HCT116 (cell line): ENCODE data around the gene PELO. TPM values are rescaled to one million over a fixed set of nuclear protein-coding genes. Genes with fewer than 3 reads are reported as not detected.

Experiments
- ATAC-seq: fragments of 200-7000 bp; cut with Tn5 transposase; 2 replicates; pipeline ENCODE4 v1.9.1; 2020; ENCODE audit warnings: mild to moderate bottlenecking, moderate library complexity
- BruUV-seq: library from RNA; stranded (reverse); fragments of 400-500 nt; replicated peaks from 2 replicates; lab custom pipeline; 2021; lab: Mats Ljungman, UMichigan
- CTCF ChIA-PET: fragments of 300-600 bp; sonication (Branson Sonifier 250); formaldehyde crosslinking; loops from one replicate; lab custom pipeline; 2021; ENCODE audit warnings: antibody characterized with exemption; lab: Charles Lee
- POLR2A ChIA-PET: fragments of 300-600, 350-600 bp; sonication (Branson Sonifier 250); formaldehyde crosslinking; loops from one replicate; lab custom pipeline; 2021; ENCODE audit warnings: antibody characterized with exemption; lab: Charles Lee
- RAD21 ChIA-PET, 2 experiments: fragments of 300-600 bp; sonication (Branson Sonifier 250); formaldehyde crosslinking; loops; one replicate each; lab custom pipeline; 2023; ENCODE audit warnings: low total read pairs in 2 of 2; ENCODE audit not compliant: uncharacterized antibody in 2 of 2, unreplicated experiment in 2 of 2, low non-redundant PET in 1 of 2; lab: Charles Lee
- DNase-seq: peaks from one replicate; pipeline ENCODE4 v3.0.0-alpha.2; 2010; ENCODE audit warnings: low read depth, low spot score
- H2AFZ ChIP-seq: fragments of 200-600 bp; shearing (Covaris generic), sonication (generic); 2 replicates; pipeline ENCODE4 v1.6.1; 2017; ENCODE audit warnings: low read depth, mixed run types, mixed read lengths, antibody characterized with exemption, low read length; ENCODE audit not compliant: poor library complexity, severe bottlenecking
- H3K27ac ChIP-seq: 2 replicates; pipeline ENCODE4 v1.5.1; 2012; ENCODE audit warnings: low read depth, low read length
- H3K27me3 ChIP-seq: fragments of 200-600 bp; sonication (generic); 2 replicates; pipeline ENCODE4 v1.6.1; 2016; ENCODE audit warnings: mixed run types, low read length, mixed read lengths; ENCODE audit not compliant: insufficient read depth
- H3K36me3 ChIP-seq, 2 experiments: fragments of 200-500 bp in 1 of 2; fragments of 200-600 bp in 1 of 2; sonication (Bioruptor generic) in 1 of 2; sonication (generic) in 1 of 2; 2 replicates each; pipeline versions ENCODE4 v1.5.1 to v1.6.1; 2014 to 2016; ENCODE audit warnings: low read length in 2 of 2, inconsistent platforms in 1 of 2, mixed read lengths in 1 of 2, mixed run types in 1 of 2; ENCODE audit not compliant: insufficient read depth in 2 of 2, control insufficient read depth in 1 of 2
- H3K4me1 ChIP-seq, 2 experiments: fragments of 200-600 bp in 1 of 2; sonication (generic) in 1 of 2; 2 replicates each; pipeline versions ENCODE4 v1.5.1 to v1.6.1; 2012 to 2017; ENCODE audit warnings: low read length in 2 of 2, inconsistent platforms in 1 of 2, mild to moderate bottlenecking in 1 of 2, mixed read lengths in 1 of 2, mixed run types in 1 of 2, moderate library complexity in 1 of 2; ENCODE audit not compliant: insufficient read depth in 2 of 2, control insufficient read depth in 1 of 2
- H3K4me2 ChIP-seq: fragments of 200-600 bp; sonication (generic); 2 replicates; pipeline ENCODE4 v1.6.1; 2017; ENCODE audit warnings: mixed run types, low read length, mixed read lengths
- H3K4me3 ChIP-seq, 2 experiments: fragments of 200-600 bp in 1 of 2; sonication (generic) in 1 of 2; replicated peaks in 1 of 2; 2 replicates each; pipeline ENCODE4 v1.5.1; 2011 to 2016; ENCODE audit warnings: low read length in 2 of 2, control low read depth in 1 of 2, low read depth in 1 of 2, mild to moderate bottlenecking in 1 of 2, mixed read lengths in 1 of 2, mixed run types in 1 of 2
- H3K79me2 ChIP-seq: fragments of 200-600 bp; sonication (generic); 2 replicates; pipeline ENCODE4 v1.6.1; 2017; ENCODE audit warnings: mild to moderate bottlenecking, mixed run types, low read length, moderate library complexity, mixed read lengths; ENCODE audit not compliant: insufficient read depth
- H3K9ac ChIP-seq: fragments of 200-600 bp; sonication (generic); 2 replicates; pipeline ENCODE4 v1.6.1; 2016; ENCODE audit warnings: low read length, mixed read lengths
- H3K9me2 ChIP-seq: fragments of 200-600 bp; sonication (generic), shearing (Covaris generic); 2 replicates; pipeline ENCODE4 v1.6.1; 2017; ENCODE audit warnings: mixed run types, mild to moderate bottlenecking, moderate library complexity; ENCODE audit not compliant: insufficient read depth
- H3K9me3 ChIP-seq, 2 experiments: fragments of 200-500 bp in 1 of 2; fragments of 200-600 bp in 1 of 2; sonication (Bioruptor generic) in 1 of 2; sonication (generic) in 1 of 2; 2 replicates each; pipeline ENCODE4 v1.6.1; 2014 to 2017; ENCODE audit warnings: low read length in 2 of 2, mixed read lengths in 2 of 2, inconsistent platforms in 1 of 2, low read depth in 1 of 2, mild to moderate bottlenecking in 1 of 2, mixed run types in 1 of 2, moderate library complexity in 1 of 2; ENCODE audit not compliant: control insufficient read depth in 1 of 2, insufficient read depth in 1 of 2
- H4K20me1 ChIP-seq: fragments of 200-600 bp; sonication (generic), shearing (Covaris generic); 2 replicates; pipeline ENCODE4 v1.6.1; 2017; ENCODE audit warnings: mixed run types, mild to moderate bottlenecking, moderate library complexity; ENCODE audit not compliant: insufficient read depth
- CEBPB ChIP-seq: IDR thresholded peaks from 2 replicates; pipeline ENCODE4 v1.6.1; 2012; ENCODE audit warnings: low read depth
- CTCF ChIP-seq, 3 experiments: fragments of 200-600 bp in 1 of 3; sonication (generic) in 1 of 3; IDR thresholded peaks in 2 of 3; conservative IDR thresholded peaks in 1 of 3; 2 replicates each; pipeline ENCODE4 v1.5.1; 2012 to 2017; ENCODE audit warnings: low read depth in 2 of 3, low read length in 2 of 3, antibody characterized with exemption in 1 of 3, borderline replicate concordance in 1 of 3, control low read depth in 1 of 3, mild to moderate bottlenecking in 1 of 3, mixed read lengths in 1 of 3, mixed run types in 1 of 3, moderate library complexity in 1 of 3; ENCODE audit not compliant: insufficient read depth in 1 of 3
- TCF7L2 ChIP-seq: IDR thresholded peaks from 2 replicates; pipeline ENCODE4 v1.7.0; 2011; ENCODE audit warnings: borderline replicate concordance, inconsistent platforms; ENCODE audit not compliant: insufficient read depth, insufficient read length; ENCODE audit errors: extremely low read depth
- YY1 ChIP-seq: IDR thresholded peaks from 2 replicates; pipeline ENCODE4 v1.6.1; 2011; ENCODE audit warnings: low read length, low read depth, moderate library complexity, mild to moderate bottlenecking; ENCODE audit not compliant: insufficient replicate concordance; ENCODE audit errors: extremely low read depth
- intact Hi-C: fragments of 100-400 bp; cut with micrococcal nuclease; formaldehyde crosslinking; loops from 2 replicates; pipeline ENCODE4 v1.10.0; 2022
- total RNA-seq: library from RNA; stranded (reverse); gene quantifications from one replicate; pipeline ENCODE4 v1.2.1, GENCODE V29; 2021; ENCODE audit not compliant: unreplicated experiment

The PELO gene
- total RNA-seq, 1 experiment from 2014 or later: 16.5 TPM

- BruUV-seq: no TSS peak
- CTCF ChIA-PET: no interaction called here
- no peak for DNase-seq
- no peak overlapping the region for H3K4me3 ChIP-seq
- H3K9me3 ChIP-seq: no peaks in the 10 kb centered on the region
- peaks cover 0 to 4% of the 10 kb centered on the region in 2 experiments; a peak in 1 of 4 replicates for H3K4me1 ChIP-seq
- no peaks in the 10 kb centered on the region for H4K20me1 ChIP-seq
- no peak overlapping the region for H3K9ac ChIP-seq
- ATAC-seq: no peak
- no peaks in the 10 kb centered on the region for H3K27me3 ChIP-seq
- no peaks in the 10 kb centered on the region for H3K9me2 ChIP-seq
- no peak overlapping the region for H2AFZ ChIP-seq
- H3K36me3 ChIP-seq: no peaks in the 10 kb centered on the region
- H3K79me2 ChIP-seq: no peaks in the 10 kb centered on the region
- intact Hi-C loops: no loop called here
- RAD21 ChIA-PET: no interaction called here
- POLR2A ChIA-PET: no interaction called here
- TF ChIP-seq CEBPB (no peak), CTCF (IDR thresholded peaks at IDR 0.05 in 2 of 3, conservative IDR thresholded peaks at IDR 0.05 in 1 of 3; ENCODE audit: borderline replicate concordance in 1 of 3, insufficient read depth in 1 of 3, low read depth in 2 of 3, low read length in 2 of 3) (no peak), YY1 (no peak), TCF7L2 (no peak)
- no peak overlapping the region for H3K27ac ChIP-seq
- no peak overlapping the region for H3K4me2 ChIP-seq
These were observed 44.7 kb upstream of the PELO start for GRCh38 chr5:52743012-52743411.

- Histone ChIP-seq H2AFZ (no peak overlapping the region), H3K9me2 (no peaks in the 10 kb centered on the region), H3K4me2 (no peak overlapping the region), H3K27ac (no peak overlapping the region), H3K9me3 (no peaks in the 10 kb centered on the region), H3K4me1 (peaks cover 0 to 4% of the 10 kb centered on the region in 2 experiments; a peak in 1 of 4 replicates), H3K79me2 (no peaks in the 10 kb centered on the region), H3K9ac (no peak overlapping the region), H3K36me3 (no peaks in the 10 kb centered on the region), H3K27me3 (no peaks in the 10 kb centered on the region), H4K20me1 (no peaks in the 10 kb centered on the region), H3K4me3 (no peak overlapping the region)
- POLR2A ChIA-PET: no interaction called here
- intact Hi-C loops: no loop called here
- BruUV-seq: no TSS peak
- no peak for TF ChIP-seq YY1
- ATAC-seq: no peak
- no peak for DNase-seq
- CTCF ChIA-PET: no interaction called here
- RAD21 ChIA-PET: no interaction called here
These were observed 44.2 kb upstream of the PELO start for GRCh38 chr5:52743529-52743928.
